Right atrium auricular region (tissue), 2 donors: Measurements from ENCODE around the gene TBC1D2B. TPM values are rescaled to one million over a fixed set of nuclear protein-coding genes. Genes with fewer than 3 reads are reported as not detected.

Experiments
- DNase-seq: peaks from one replicate; pipeline ENCODE4 v3.0.0-alpha.2; 2019; ENCODE audit warnings: low spot score
- H3K27ac ChIP-seq, 2 donors: fragments of 200-600 bp; sonication (generic); 1 replicate in 1 of 2; 2 replicates in 1 of 2; pipeline ENCODE4 v1.5.1; 2016 to 2019
- H3K27me3 ChIP-seq, 2 donors: fragments of 200-600 bp; sonication (generic); one replicate each; pipeline versions ENCODE4 v1.5.1 to v1.6.0; 2017 to 2019
- H3K36me3 ChIP-seq: fragments of 200-600 bp; sonication (generic); one replicate; pipeline ENCODE4 v1.5.1; 2016
- H3K4me1 ChIP-seq, 2 donors: fragments of 200-600 bp; sonication (generic); one replicate each; pipeline versions ENCODE4 v1.5.1 to v1.6.0; 2017 to 2019
- H3K4me3 ChIP-seq, 2 donors: fragments of 200-600 bp; sonication (generic); 1 replicate in 1 of 2; 2 replicates in 1 of 2; pipeline ENCODE4 v1.5.1; 2017 to 2019; ENCODE audit warnings: mild to moderate bottlenecking in 1 of 2, moderate library complexity in 1 of 2
- H3K9me3 ChIP-seq, 2 donors: fragments of 200-600 bp; sonication (generic); one replicate each; pipeline ENCODE4 v1.5.1; 2019
- CTCF ChIP-seq, 2 donors: fragments of 200-600 bp; sonication (generic); IDR thresholded peaks; one replicate each; pipeline ENCODE4 v1.5.1; 2019; ENCODE audit warnings: antibody characterized with exemption in 2 of 2
- total RNA-seq, 2 donors: library from RNA; depleted of rRNA; stranded (reverse); fragments of >200 nt; gene quantifications; one replicate each; pipeline ENCODE4 v1.1.0, GENCODE V29; 2016

Gene TBC1D2B
- total RNA-seq, 2 donors from 2014 or later, result 12.5 to 27.7 TPM

- peaks cover 37% of the 10 kb centered on the region for H3K36me3 ChIP-seq
- H3K9me3 ChIP-seq, result no peaks in the 10 kb centered on the region
- no peak overlapping the region for H3K4me3 ChIP-seq
- peaks cover 0 to 56% of the 10 kb centered on the region in 2 donors for H3K4me1 ChIP-seq
- no peak for TF ChIP-seq CTCF (IDR thresholded peaks at IDR 0.05)
- peak overlapping the region in 1 of 2 donors; percentile 2 for H3K27ac ChIP-seq
- H3K27me3 ChIP-seq, result no peaks in the 10 kb centered on the region
- no peak for DNase-seq
Observed at GRCh38 chr15:78006567-78007205, 70.8 kb downstream of the TBC1D2B start.

- Histone ChIP-seq H3K27ac (peak overlapping the region; percentile 36 to 47), H3K4me1 (peaks cover 0 to 56% of the 10 kb centered on the region in 2 donors), H3K9me3 (no peaks in the 10 kb centered on the region), H3K4me3 (no peak overlapping the region), H3K27me3 (no peaks in the 10 kb centered on the region), H3K36me3 (peaks cover 36% of the 10 kb centered on the region)
- TF ChIP-seq CTCF (IDR thresholded peaks at IDR 0.05), result peak in 1 of 2 donors; percentile 37
- peak; percentile 86 for DNase-seq
Observed at GRCh38 chr15:78004919-78005634, 72.4 kb downstream of the TBC1D2B start.

GRCh38 chr15:78004222-78004727, 73.2 kb downstream of the TBC1D2B start:
- TF ChIP-seq CTCF (IDR thresholded peaks at IDR 0.05), result no peak

GRCh38 chr15:78003539-78004008, 73.9 kb downstream of the TBC1D2B start:
- no peak overlapping the region for H3K27ac ChIP-seq

More at GRCh38 chr15:78004222-78004727, 73.2 kb downstream of the TBC1D2B start:
- H3K27me3 ChIP-seq, result no peaks in the 10 kb centered on the region
- H3K4me1 ChIP-seq, result peaks cover 0 to 56% of the 10 kb centered on the region in 2 donors
- H3K27ac ChIP-seq, result peak overlapping the region; percentile 36 to 47
- no peak for DNase-seq
- no peaks in the 10 kb centered on the region for H3K9me3 ChIP-seq
- H3K4me3 ChIP-seq, result no peak overlapping the region
- peaks cover 36% of the 10 kb centered on the region for H3K36me3 ChIP-seq

GRCh38 chr15:78002996-78003395, 74.5 kb downstream of the TBC1D2B start:
- Histone ChIP-seq H3K27me3 (no peaks in the 10 kb centered on the region), H3K4me1 (peaks cover 0 to 50% of the 10 kb centered on the region in 2 donors), H3K9me3 (no peaks in the 10 kb centered on the region)

More at GRCh38 chr15:78003539-78004008, 73.9 kb downstream of the TBC1D2B start:
- DNase-seq, result no peak
- peaks cover 0 to 56% of the 10 kb centered on the region in 2 donors for H3K4me1 ChIP-seq
- no peaks in the 10 kb centered on the region for H3K27me3 ChIP-seq
- H3K4me3 ChIP-seq, result no peak overlapping the region
- H3K9me3 ChIP-seq, result no peaks in the 10 kb centered on the region
- no peak for TF ChIP-seq CTCF (IDR thresholded peaks at IDR 0.05)
- H3K36me3 ChIP-seq, result peaks cover 34% of the 10 kb centered on the region

More at GRCh38 chr15:78002996-78003395, 74.5 kb downstream of the TBC1D2B start:
- no peak overlapping the region for H3K4me3 ChIP-seq
- no peak overlapping the region for H3K27ac ChIP-seq
- peaks cover 30% of the 10 kb centered on the region for H3K36me3 ChIP-seq
- TF ChIP-seq CTCF (IDR thresholded peaks at IDR 0.05), result no peak
- no peak for DNase-seq
